DMS114 treated with DMSO at 0.1 percent for 48 hours (cell line): ENCODE results near the gene KAZN.

Experiments used
- DNase-seq: peaks from one replicate; lab custom pipeline; 2025; ENCODE audit not compliant: unreplicated experiment; lab: John Stamatoyannopoulos, UW

The KAZN gene

GRCh38 chr1:14739082-14739832, 140.8 kb downstream of the KAZN start:
- no peak for DNase-seq

- no peak for DNase-seq
Observed at GRCh38 chr1:14740016-14740415, 141.5 kb downstream of the KAZN start.

DNA sequence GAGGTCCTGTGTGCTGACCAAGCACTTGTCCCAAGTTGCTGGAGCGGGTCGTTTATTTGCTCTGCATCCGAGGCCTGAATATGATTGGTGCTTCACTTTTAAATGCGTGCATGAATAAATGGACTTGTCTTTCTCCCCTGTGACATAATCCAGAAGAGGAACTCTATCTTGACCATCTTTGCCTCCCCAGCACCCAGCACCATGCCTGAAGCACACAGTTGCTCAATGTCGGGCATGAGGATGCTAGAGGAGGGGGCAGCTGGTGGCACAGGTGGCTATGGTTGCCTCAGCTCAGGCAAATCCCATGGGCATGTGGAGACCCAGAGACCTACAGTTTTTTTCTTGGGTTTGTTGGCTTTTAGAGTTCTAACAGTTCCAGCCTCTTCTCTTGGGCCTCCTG, 142.6 kb downstream of the KAZN start:
- no peak for DNase-seq

GRCh38 chr1:14741532-14741931, 143.0 kb downstream of the KAZN start:
- DNase-seq, result no peak

GRCh38 chr1:14742181-14742980, 143.9 kb downstream of the KAZN start:
- no peak for DNase-seq

DNA sequence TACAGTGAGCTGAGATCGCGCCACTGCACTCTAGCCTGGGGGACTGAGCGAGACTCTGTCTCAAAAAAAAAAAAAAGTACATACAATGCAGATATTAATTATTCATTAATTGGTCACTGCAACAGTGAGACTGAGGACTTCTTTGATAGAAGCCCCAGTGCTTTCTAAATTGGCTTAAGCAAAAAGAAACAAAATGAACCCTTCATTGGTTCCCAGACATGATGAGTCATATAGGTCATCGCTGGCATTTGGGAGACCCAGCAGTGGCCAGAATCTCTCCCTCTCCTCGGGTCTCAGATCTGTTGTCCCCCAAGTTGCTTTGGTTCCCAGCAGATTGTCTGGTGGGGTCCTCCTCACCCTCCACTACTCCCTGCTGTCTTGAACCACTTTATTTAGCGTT, 144.9 kb downstream of the KAZN start:
- DNase-seq, result no peak

GRCh38 chr1:14745001-14745720, 146.7 kb downstream of the KAZN start:
- DNase-seq, result no peak

DNA sequence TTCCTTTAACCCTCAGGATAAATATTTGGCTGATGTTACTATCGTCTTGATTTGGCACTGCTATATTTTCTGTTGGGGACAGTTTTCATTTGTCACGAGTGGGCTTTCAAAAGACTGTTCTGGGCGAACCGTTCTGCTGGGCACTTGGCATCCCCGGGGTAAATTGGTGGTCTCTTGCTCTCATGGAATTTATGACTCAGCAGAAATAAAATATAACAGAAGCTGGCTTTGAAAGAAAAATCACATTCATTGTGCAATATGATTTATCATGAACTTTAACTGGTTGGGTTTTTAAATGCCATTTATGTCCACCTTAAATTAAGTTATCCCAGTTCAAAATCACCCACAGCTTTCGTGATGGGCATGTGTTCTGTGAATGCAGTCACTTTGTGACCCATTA, 147.3 kb downstream of the KAZN start:
- DNase-seq, result no peak

GRCh38 chr1:14746393-14746792, 147.9 kb downstream of the KAZN start:
- no peak for DNase-seq

- DNase-seq, result no peak
Observed at GRCh38 chr1:14748151-14748550, 149.7 kb downstream of the KAZN start.

GRCh38 chr1:14748977-14749376, 150.5 kb downstream of the KAZN start:
- no peak for DNase-seq

DNA sequence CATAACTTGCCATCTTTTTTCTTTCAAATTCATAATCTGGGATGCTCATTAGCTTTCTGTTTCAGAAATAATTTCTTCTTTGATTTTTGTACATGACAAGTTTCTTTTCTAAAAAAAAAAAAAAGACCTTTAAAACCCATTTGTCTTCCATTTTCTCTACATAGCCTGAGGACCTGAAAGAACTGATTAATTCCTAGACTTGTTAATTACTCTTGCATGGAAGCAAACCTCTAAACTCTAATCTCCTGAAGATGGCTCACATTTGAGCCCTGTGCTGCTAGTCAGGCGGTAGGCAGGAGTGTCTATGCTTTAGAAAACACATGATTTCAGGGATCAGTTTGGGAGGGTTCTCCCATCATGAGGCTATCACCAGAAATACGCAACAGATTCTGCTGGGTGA, 152.0 kb downstream of the KAZN start:
- no peak for DNase-seq

DNA sequence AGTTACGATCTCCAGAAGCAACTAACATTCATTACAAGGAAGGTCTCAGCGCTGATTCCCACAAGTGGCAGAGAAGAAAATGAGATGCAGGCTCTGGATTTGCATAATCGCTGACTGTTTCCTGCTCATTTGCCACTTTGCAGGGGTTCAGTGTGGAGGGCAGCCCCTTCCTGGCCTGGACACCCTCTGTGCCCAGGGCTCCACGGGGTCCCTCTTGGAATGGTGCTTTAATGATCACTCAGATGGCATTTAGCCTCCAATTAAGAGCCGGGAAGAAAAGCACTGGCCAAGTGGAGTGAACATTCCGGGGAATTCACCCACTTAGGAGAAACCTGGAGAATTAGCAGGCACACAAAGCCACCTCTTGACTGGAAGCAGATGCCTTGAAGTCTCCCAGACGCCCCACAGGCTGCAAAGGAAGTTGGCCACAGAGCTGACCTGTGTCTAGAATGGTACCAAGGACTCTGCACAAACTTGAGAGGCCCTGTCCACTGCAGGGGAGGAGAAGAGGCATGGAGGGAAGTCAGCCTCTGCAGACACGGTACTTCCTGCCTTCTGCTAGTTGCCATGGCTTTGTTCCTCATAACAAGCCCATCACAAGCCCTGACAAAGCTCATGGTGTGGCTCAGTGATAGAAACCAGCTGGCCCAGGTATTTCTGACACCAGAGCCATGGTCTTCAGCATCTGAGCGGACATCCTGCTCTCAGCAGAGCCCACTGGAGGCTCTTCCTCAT, 157.2 kb downstream of the KAZN start:
- DNase-seq, result no peak

DNA sequence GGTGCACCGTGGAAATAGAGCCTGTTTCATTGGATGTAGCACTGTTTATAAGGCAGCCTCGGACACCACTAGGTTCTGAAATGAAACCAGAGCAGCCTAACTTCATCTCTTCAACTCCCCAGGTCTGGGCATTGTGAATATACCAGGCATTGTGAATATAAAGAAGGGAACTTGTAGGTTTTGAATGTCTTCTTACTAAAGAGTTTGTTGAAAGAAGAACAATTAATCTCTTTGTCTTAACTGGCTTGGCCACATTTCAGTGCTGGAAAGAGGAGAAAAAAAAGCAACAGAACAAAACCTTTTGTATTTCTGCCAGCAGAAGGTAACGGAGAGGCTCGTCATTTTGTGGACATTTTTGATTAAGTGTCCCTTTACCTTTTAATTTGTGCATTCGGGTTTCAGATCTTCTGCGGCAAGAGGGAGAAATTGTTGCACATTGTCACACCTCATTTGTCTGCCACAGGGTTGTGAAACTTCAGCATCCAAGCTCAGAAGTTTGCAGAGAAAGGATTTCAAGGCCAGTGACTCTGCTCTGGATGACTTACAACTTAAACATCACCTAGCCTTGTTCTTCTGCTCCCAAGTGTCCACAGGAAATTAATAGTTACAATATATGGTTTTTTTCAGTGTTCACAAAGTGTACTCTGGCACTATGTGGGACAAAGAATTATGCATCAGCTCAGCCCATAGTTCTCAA, 158.3 kb downstream of the KAZN start:
- DNase-seq, result no peak

DNA sequence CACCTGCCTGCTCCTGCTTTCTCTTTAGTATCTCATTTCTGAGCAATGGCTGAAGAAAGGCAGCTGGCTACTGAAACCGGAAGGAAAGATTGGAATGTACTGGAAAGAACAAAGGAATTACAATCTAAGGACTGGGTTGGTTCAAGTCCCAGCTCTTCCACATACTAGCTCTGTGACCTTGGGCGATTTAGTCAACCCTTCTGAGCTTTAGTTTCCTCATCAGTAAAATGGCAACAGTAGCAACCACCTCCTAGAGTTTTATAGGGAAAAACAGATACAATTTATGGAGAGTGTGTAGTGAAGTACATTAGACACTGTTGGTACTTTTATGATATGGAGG, 158.8 kb downstream of the KAZN start:
- no peak for DNase-seq

DNA sequence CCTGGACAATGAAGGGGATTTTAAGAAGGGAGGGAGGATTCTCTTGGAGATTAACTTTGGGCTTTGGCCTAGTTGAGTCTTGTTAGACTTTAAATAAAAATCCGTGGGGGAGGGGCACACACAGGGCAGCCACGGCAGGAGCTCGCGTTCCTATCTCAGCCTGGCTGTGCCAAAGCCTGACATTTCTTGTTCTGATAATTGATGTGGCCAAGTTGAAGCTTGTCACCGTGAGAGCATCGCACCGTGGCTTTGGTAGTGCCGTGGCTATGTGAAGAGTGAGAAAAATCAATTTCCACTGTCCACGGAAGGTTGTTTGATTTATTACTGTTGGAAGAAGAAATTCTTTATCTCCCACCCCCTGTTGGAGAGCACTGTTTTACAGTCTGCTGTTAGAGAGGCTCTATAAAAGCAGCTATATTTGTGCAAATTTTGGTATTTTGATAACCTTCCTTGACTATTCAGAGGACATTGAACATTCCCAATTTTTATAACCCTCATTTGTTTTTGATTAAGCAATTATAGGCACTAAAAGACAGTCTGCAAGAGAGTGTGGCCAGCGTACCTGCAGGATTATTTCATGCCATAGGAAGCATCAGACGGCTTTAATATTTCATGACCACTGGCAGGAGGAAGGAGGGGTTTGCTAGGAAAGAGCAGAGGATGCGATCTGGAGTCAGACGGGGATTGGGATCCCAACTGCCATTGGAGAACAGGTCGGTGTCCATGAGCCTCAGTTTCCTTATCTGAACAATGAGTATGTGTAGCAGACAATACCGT, 160.7 kb downstream of the KAZN start:
- no peak for DNase-seq

DNA sequence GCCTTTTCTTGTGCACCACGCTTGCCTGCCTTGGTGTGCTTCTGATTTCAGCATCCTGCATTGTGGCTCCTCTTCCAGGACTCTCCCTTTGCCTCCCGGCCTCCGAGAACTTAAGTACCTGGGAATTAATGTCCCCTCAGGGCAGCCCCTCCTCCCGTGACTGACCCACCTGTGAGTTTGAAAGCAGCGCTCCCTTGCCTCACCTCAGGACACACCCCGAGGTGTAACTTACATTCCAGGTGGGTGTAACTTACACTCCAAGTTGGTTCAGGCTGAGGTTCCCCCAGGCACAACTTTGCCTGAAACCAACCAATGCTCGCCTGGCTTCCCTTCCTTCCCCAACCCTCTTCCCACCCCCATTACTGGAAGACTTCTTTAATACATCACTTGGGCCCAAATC, 161.4 kb downstream of the KAZN start:
- no peak for DNase-seq

DNA sequence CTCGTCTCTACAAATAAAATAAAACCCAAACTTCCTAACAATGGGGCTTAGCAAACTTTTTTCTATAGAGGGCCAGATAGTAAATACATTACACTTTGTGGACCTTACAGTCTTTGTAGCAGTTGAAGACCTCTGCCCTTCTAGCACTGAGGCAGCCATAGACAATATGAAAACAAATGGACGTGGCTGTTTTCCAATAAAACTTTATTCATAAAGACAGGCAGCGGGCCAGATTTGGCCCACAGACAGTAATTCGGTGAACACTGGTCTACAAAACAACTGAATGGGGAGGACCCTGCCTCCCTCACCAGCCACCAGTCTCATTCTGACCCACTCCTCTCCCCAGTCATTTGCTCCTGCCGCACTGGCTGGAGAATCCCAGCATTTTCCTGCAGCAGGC, 162.3 kb downstream of the KAZN start:
- DNase-seq, result no peak

DNA sequence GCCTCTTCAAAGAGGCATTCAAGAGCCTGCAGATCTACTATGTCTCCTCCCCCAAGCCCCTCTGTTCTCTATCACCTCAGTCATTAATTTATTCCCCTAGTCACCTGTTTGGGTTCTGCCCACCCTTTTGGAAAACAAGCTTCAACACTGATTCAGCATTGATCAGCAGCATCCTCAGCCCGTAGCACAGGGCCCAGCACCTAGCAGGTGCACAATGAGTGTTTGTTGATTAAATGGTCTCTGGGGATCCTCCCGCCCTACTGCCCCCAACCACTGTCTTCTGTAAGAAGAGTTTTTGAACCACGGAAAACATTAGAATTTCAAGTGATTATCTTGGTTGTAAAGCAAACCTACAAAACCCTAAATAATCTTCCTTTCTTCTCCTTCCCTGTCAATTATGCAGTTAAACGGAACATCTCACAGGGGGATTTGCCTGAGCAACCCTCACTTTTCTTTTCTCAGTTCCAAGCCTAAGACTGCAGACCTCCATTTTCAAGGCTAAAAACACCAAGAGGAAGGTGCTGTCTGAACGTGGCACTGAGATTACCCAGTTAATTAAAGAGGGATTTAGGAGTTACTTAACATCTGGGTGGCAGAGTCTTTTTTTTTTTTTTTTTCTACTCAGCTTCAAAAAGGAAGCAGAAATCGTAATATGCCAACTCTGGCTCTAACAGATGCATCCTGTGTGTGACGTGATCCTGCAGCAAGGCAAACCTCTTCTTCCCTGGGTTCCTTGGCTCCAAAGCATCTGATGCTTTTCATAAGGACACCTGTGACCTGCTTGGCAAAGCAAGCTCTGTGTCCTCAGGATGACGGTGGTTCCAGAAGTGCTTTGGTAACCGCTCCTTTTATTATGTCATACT, 163.0 kb downstream of the KAZN start:
- no peak for DNase-seq
